MG63 (cell line): ENCODE results near the gene CYGB. TPM values are rescaled to one million over a fixed set of nuclear protein-coding genes. Genes with fewer than 3 reads are reported as not detected.
"Not testable (repeated sequence)": the region's sequence is repeated elsewhere in the genome, so short reads cannot be mapped to it uniquely, and the experiment has no call there.

Experiments
- DNase-seq: peaks from one replicate; pipeline ENCODE4 v3.0.0-alpha.2; 2020
- H3K27me3 ChIP-seq: fragments of 250-450 bp; sonication (Bioruptor Pico); 2 replicates; pipeline ENCODE4 v1.5.1; 2020; ENCODE audit warnings: mild to moderate bottlenecking, moderate library complexity
- H3K36me3 ChIP-seq: fragments of 250-450 bp; sonication (Bioruptor Pico); 2 replicates; pipeline ENCODE4 v1.5.1; 2020; ENCODE audit warnings: mild to moderate bottlenecking, moderate library complexity
- H3K4me3 ChIP-seq: fragments of 250-450 bp; sonication (Bioruptor Pico); 2 replicates; pipeline ENCODE4 v1.5.1; 2020; ENCODE audit warnings: mild to moderate bottlenecking, moderate library complexity
- H3K9me3 ChIP-seq: fragments of 250-450 bp; sonication (Bioruptor Pico); 2 replicates; pipeline ENCODE4 v1.5.1; 2020; ENCODE audit warnings: mild to moderate bottlenecking, moderate library complexity
- total RNA-seq: library from RNA; depleted of rRNA; stranded (reverse); fragments of >200 nt; shearing (Covaris generic); gene quantifications from 2 replicates; pipeline ENCODE4 v1.2.3, GENCODE V29; 2014; ENCODE audit warnings: low replicate concordance

The CYGB gene
- total RNA-seq, 1 experiment from 2014 or later, result 14.0 TPM

DNA sequence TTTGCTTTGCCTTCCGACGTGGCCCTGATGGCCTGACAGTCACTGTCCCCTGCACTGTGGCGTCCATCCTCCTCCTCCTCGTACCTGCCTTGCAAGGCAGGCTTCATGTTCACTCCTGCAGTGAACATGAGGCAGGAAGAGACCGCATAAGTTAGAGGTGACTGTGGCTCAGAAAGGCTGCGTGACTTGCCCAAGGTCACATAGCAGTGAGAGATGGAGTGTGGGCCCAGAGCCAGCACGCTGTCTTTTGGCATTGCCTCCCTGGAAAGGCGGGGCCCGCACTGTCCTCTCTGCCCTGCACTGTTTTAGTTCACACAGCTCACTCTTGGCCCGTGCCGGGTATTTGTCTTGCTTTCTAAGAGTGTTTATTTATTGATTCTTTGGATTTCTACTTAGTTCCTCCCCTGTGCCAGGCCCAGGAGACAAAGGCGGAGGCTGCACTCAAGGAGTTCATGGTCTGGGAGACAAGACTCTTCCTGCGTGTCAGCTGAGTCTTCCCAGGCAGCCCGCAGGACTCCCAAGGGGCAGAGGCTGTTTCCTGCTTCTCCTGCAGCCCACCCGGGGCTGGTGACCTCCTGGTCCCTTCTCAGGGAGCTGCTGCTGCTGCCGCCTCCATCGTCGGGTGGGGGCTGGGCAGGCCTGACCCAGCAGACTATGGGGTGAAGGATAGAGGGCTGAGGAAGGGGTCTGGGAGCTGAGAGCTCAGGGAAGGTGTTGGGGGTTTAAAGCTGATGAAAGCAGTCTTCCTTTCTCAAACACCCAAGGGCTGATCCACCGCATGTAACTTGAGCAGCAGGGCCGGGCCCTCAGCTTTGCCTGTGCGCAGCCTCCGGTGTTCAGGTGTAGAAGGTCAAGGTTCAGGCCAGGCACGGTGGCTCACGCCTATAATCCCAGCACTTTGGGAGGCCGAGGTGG, 12.7 kb downstream of the CYGB start:
- peak; percentile 96 for DNase-seq
- H3K27me3 ChIP-seq, result no peaks in the 10 kb centered on the region
- H3K36me3 ChIP-seq, result peaks cover 2% of the 10 kb centered on the region; the same call in 1 of the 2 replicates
- no peak overlapping the region for H3K4me3 ChIP-seq
- no peaks in the 10 kb centered on the region for H3K9me3 ChIP-seq

DNA sequence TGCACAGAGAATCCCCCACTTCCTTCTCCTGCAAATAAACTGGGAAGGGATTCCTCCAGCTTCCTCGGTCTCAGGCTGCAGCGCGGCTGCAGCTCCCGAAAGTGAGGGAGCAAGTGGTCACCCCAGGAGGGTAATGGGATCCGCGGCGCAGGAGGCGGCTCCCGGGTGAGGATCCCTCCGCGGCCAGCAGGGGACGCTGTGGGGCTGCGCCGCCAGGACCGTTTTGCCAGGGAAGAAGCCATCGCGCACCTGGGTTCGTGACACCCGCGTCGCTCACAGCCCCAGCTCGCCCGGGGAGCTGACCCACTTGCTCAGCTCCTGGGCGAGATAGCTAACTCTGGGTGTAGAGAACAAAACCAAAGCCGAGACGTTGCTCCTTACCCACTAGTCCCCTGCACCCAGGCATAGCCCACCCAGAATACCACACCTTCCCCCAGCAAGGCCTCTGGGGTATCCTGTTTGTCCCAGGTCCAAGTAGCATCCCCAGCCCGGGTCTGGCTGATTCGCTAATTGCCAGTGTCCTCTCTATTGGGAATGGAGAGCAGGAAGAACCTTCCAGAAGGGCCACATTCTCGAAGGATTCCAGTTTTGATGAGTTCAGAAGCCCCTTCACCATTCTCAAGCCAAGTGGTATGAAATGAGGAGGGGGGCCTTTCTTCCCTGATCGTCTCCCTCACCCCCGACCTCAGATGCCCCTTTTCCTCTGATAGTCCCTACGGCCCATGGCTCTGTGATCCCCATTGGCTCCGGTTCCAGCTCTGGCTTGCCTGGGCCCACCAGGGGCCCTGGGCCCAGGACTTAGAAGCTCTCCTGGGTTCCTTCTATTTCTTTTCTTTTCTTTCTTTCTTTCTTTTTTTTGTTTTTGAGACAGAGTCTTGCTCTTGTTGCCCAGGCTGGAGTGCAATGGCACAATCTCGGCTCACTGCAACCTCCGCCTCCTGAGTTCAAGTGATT, 14.1 kb downstream of the CYGB start:
- Histone ChIP-seq H3K9me3 (no peaks in the 10 kb centered on the region), H3K4me3 (no peak overlapping the region), H3K27me3 (no peaks in the 10 kb centered on the region), H3K36me3 (peaks cover 2% of the 10 kb centered on the region; the same call in 1 of the 2 replicates)
- peak; percentile 67 for DNase-seq

- not testable (repeated sequence) for H3K4me3 ChIP-seq, H3K36me3 ChIP-seq, H3K27me3 ChIP-seq, H3K9me3 ChIP-seq, DNase-seq
Observed at GRCh38 chr17:76521683-76522082, 15.8 kb downstream of the CYGB start.

- Histone ChIP-seq H3K36me3 (no peaks in the 10 kb centered on the region), H3K4me3 (no peak overlapping the region), H3K9me3 (no peaks in the 10 kb centered on the region), H3K27me3 (no peaks in the 10 kb centered on the region)
- DNase-seq, result no peak
Observed at GRCh38 chr17:76521262-76521661, 16.2 kb downstream of the CYGB start.

GRCh38 chr17:76519048-76519966, 18.2 kb downstream of the CYGB start:
- no peaks in the 10 kb centered on the region for H3K36me3 ChIP-seq
- no peak overlapping the region for H3K4me3 ChIP-seq
- no peak for DNase-seq
- H3K27me3 ChIP-seq, result no peaks in the 10 kb centered on the region
- H3K9me3 ChIP-seq, result no peaks in the 10 kb centered on the region

DNA sequence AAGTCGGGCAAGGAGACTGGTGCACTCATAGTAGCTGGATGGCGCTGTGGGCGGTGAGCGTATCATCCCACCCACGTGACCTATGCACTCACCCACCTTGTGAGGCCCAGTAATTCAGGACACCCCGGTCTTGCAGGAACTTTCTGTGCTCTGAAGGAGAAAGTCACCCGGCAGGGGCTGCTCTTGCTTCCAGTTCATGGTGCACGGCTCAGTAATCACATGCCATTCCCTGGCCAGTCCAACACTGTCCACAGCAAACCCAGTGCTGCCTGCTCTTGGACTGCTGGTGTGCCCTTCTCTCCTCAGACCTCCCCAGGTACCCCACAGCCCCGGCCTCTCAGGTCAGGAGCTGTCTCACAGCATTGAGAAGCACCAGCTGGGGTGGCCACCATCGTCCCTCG, 19.9 kb downstream of the CYGB start:
- no peak for DNase-seq
- Histone ChIP-seq H3K9me3 (no peaks in the 10 kb centered on the region), H3K36me3 (no peaks in the 10 kb centered on the region), H3K27me3 (no peaks in the 10 kb centered on the region), H3K4me3 (no peak overlapping the region)

GRCh38 chr17:76515274-76515949, 22.1 kb downstream of the CYGB start:
- H3K4me3 ChIP-seq, result 0 out of 2 replicates have a peak overlapping the region, but pooled peaks have one; percentile 5
- DNase-seq, result peak; percentile 92
- no peaks in the 10 kb centered on the region for H3K9me3 ChIP-seq
- no peaks in the 10 kb centered on the region for H3K36me3 ChIP-seq
- no peaks in the 10 kb centered on the region for H3K27me3 ChIP-seq

- not testable (repeated sequence) for DNase-seq, H3K4me3 ChIP-seq
Observed at GRCh38 chr17:76514355-76514754, 23.2 kb downstream of the CYGB start.

GRCh38 chr17:76513306-76513692, 24.2 kb downstream of the CYGB start:
- H3K9me3 ChIP-seq, result no peaks in the 10 kb centered on the region
- H3K4me3 ChIP-seq, result no peak overlapping the region
- no peaks in the 10 kb centered on the region for H3K27me3 ChIP-seq
- H3K36me3 ChIP-seq, result no peaks in the 10 kb centered on the region
- no peak for DNase-seq

More at GRCh38 chr17:76514355-76514754, 23.2 kb downstream of the CYGB start:
- not testable (repeated sequence) for H3K36me3 ChIP-seq, H3K27me3 ChIP-seq, H3K9me3 ChIP-seq

DNA sequence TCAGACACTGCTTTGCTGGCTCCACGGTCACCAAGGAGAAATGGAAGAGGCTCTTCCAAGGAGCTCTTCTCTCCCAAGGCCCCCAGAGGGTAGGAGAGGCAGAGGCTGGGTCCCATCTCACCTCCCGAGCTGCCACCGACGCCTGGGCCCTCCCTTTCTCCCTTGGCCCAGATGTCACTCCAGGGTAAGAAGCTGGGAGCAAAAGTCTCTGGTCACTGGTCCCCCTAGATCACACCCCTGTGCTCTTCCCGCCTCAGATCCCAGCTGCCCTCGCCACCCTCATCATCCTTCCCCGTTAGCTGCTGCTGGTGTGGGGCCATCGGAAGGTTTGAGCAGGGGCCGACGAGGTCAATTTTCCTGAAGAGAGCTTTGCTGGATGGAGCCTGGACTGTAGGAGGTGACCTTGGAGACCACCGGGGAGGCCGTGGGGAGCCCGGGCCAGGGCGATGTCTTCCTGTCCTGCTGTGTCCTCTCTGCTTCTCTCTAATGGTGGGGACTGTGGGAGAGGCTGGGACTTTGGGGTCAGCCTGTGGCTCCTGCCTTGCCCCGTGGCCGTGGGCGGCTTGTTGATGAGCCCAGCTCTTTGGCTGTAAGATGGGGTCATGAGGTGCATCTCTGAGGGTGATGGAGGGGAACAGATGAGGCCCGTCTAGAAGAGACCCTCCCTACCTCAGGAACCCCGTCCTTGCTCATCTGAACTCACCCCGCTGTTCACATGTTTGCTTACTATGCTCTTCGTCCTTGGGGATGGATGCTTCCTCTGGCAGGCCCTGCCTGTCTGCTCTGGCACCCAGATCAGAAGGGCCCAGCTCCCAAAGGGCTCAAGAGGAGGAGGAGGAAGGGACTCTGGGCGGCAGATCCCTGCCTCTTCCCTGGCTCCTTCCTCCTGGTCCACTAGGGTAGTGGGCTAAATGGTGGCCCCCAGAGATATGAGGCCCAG, 24.9 kb downstream of the CYGB start:
- H3K27me3 ChIP-seq, result no peaks in the 10 kb centered on the region
- no peak for DNase-seq
- H3K9me3 ChIP-seq, result no peaks in the 10 kb centered on the region
- H3K36me3 ChIP-seq, result no peaks in the 10 kb centered on the region
- no peak overlapping the region for H3K4me3 ChIP-seq

GRCh38 chr17:76511668-76512365, 25.7 kb downstream of the CYGB start:
- no peak for DNase-seq
- Histone ChIP-seq H3K4me3 (no peak overlapping the region), H3K27me3 (no peaks in the 10 kb centered on the region), H3K36me3 (no peaks in the 10 kb centered on the region), H3K9me3 (no peaks in the 10 kb centered on the region)

- Histone ChIP-seq H3K4me3 (no peak overlapping the region), H3K36me3 (no peaks in the 10 kb centered on the region), H3K27me3 (no peaks in the 10 kb centered on the region), H3K9me3 (no peaks in the 10 kb centered on the region)
- DNase-seq, result peak; percentile 30
Observed at GRCh38 chr17:76510831-76511244, 26.7 kb downstream of the CYGB start.

DNA sequence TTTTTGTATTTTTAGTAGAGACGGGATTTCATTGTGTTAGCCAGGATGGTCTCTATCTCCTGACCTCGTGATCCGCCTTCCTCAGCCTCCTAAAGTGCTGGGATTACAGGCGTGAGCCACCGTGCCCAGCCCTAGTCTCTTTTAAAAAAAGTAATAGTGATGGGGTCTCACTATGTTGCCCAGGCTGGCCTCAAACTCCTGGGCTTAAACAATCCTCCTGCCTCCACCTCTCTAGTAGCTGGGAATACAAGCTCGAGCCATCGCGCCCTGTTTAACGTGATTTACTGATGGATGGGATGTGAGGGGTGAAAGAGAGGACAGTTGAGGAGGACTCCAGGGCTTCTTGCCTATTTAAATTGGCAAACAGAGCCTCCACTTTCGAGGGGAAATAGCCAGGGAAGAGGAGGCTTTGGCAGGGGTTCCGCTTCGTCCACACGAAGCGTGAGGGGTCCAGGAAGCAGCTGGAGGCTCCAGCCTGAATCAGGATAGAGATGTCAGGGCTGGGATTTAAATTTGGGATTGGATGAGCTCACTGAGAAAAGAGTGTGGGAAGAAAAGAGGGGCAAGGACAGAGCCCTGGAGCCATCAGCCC, 28.9 kb downstream of the CYGB start:
- H3K4me3 ChIP-seq, DNase-seq, H3K9me3 ChIP-seq, H3K27me3 ChIP-seq, H3K36me3 ChIP-seq: not testable (repeated sequence)
